ENCODE results near the gene ZNF700. TPM values are rescaled to one million over a fixed set of nuclear protein-coding genes. Genes with fewer than 3 reads are reported as not detected.
A peak's percentile ranks its signal among the peaks of the same experiment; 100 is the strongest.

The ZNF700 gene
- total and polyA plus RNA-seq, 9 of the 15 experiments (the other 6 are each of a cell fraction or from before 2014, with no cell fraction given), result 10.3 to 24.7 (median 14.1) TPM

DNA sequence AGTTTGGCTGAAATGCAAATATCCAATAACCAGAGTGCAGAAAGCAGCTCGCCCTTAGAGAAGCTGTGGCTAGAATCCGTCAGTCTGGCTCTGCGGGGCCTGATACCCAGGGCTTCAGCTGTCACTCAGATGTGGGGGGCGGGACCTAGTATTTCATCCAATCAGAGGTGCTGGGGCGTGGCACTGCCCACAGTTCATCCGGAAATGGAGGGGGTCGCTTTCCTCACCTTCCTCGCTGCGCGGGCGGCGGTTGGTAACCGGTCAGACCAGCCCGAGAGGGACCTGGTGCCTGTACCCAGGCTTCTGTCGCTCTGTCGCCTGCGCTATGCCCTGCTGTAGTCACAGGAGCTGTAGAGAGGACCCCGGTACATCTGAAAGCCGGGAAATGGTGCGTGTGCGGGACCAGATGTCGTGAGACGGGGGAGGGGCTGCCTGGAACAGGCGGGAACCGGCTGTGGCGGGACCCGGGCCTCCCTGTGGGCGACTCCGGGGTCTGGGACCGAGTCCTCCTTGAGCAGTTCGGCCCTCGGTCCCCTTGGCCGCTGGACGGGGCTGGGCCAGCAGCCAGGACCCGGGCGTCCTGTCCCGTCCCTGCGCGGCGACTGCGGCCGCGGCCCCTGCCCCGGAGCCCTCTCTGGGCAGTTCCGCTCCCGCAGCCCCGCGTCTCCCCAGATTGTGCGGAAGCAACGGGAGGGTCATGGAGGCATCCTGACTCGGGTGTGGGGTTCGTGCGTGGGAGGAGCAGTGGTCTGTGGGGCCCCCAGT is at the start of gene ZNF700 (continued):
- TF ChIP-seq, protein P1, sequence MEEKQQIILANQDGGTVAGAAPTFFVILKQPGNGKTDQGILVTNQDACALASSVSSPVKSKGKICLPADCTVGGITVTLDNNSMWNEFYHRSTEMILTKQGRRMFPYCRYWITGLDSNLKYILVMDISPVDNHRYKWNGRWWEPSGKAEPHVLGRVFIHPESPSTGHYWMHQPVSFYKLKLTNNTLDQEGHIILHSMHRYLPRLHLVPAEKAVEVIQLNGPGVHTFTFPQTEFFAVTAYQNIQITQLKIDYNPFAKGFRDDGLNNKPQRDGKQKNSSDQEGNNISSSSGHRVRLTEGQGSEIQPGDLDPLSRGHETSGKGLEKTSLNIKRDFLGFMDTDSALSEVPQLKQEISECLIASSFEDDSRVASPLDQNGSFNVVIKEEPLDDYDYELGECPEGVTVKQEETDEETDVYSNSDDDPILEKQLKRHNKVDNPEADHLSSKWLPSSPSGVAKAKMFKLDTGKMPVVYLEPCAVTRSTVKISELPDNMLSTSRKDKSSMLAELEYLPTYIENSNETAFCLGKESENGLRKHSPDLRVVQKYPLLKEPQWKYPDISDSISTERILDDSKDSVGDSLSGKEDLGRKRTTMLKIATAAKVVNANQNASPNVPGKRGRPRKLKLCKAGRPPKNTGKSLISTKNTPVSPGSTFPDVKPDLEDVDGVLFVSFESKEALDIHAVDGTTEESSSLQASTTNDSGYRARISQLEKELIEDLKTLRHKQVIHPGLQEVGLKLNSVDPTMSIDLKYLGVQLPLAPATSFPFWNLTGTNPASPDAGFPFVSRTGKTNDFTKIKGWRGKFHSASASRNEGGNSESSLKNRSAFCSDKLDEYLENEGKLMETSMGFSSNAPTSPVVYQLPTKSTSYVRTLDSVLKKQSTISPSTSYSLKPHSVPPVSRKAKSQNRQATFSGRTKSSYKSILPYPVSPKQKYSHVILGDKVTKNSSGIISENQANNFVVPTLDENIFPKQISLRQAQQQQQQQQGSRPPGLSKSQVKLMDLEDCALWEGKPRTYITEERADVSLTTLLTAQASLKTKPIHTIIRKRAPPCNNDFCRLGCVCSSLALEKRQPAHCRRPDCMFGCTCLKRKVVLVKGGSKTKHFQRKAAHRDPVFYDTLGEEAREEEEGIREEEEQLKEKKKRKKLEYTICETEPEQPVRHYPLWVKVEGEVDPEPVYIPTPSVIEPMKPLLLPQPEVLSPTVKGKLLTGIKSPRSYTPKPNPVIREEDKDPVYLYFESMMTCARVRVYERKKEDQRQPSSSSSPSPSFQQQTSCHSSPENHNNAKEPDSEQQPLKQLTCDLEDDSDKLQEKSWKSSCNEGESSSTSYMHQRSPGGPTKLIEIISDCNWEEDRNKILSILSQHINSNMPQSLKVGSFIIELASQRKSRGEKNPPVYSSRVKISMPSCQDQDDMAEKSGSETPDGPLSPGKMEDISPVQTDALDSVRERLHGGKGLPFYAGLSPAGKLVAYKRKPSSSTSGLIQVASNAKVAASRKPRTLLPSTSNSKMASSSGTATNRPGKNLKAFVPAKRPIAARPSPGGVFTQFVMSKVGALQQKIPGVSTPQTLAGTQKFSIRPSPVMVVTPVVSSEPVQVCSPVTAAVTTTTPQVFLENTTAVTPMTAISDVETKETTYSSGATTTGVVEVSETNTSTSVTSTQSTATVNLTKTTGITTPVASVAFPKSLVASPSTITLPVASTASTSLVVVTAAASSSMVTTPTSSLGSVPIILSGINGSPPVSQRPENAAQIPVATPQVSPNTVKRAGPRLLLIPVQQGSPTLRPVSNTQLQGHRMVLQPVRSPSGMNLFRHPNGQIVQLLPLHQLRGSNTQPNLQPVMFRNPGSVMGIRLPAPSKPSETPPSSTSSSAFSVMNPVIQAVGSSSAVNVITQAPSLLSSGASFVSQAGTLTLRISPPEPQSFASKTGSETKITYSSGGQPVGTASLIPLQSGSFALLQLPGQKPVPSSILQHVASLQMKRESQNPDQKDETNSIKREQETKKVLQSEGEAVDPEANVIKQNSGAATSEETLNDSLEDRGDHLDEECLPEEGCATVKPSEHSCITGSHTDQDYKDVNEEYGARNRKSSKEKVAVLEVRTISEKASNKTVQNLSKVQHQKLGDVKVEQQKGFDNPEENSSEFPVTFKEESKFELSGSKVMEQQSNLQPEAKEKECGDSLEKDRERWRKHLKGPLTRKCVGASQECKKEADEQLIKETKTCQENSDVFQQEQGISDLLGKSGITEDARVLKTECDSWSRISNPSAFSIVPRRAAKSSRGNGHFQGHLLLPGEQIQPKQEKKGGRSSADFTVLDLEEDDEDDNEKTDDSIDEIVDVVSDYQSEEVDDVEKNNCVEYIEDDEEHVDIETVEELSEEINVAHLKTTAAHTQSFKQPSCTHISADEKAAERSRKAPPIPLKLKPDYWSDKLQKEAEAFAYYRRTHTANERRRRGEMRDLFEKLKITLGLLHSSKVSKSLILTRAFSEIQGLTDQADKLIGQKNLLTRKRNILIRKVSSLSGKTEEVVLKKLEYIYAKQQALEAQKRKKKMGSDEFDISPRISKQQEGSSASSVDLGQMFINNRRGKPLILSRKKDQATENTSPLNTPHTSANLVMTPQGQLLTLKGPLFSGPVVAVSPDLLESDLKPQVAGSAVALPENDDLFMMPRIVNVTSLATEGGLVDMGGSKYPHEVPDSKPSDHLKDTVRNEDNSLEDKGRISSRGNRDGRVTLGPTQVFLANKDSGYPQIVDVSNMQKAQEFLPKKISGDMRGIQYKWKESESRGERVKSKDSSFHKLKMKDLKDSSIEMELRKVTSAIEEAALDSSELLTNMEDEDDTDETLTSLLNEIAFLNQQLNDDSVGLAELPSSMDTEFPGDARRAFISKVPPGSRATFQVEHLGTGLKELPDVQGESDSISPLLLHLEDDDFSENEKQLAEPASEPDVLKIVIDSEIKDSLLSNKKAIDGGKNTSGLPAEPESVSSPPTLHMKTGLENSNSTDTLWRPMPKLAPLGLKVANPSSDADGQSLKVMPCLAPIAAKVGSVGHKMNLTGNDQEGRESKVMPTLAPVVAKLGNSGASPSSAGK (IDR thresholded peaks at IDR 0.05), result peak; percentile 12; the same call in 1 of the 2 replicates
- peak; percentile 71 for TF ChIP-seq EGR1 (conservative IDR thresholded peaks at IDR 0.05)
- TF ChIP-seq, protein P2, sequence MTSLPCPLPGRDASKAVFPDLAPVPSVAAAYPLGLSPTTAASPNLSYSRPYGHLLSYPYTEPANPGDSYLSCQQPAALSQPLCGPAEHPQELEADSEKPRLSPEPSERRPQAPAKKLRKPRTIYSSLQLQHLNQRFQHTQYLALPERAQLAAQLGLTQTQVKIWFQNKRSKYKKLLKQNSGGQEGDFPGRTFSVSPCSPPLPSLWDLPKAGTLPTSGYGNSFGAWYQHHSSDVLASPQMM (CRISPR knock-in tag; IDR thresholded peaks at IDR 0.05), result no peak
- peak; percentile 77 for TF ChIP-seq TBP (optimal IDR thresholded peaks at IDR 0.05; ENCODE audit: low read depth, low read length)
- no peak for TF ChIP-seq NEUROD1 (IDR thresholded peaks at IDR 0.05; ENCODE audit: borderline replicate concordance, low read depth, low read length, partially characterized antibody)
- 0 out of 2 replicates have a peak, but pooled peaks have one; percentile 69 for TF ChIP-seq MTA3 (IDR thresholded peaks at IDR 0.05; ENCODE audit: borderline replicate concordance)
- TF ChIP-seq NFYB (IDR thresholded peaks at IDR 0.05; ENCODE audit: extremely low read depth, insufficient read length), result peak; percentile 95
- TF ChIP-seq, protein P3, sequence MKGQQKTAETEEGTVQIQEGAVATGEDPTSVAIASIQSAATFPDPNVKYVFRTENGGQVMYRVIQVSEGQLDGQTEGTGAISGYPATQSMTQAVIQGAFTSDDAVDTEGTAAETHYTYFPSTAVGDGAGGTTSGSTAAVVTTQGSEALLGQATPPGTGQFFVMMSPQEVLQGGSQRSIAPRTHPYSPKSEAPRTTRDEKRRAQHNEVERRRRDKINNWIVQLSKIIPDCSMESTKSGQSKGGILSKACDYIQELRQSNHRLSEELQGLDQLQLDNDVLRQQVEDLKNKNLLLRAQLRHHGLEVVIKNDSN (CRISPR knock-in tag; IDR thresholded peaks at IDR 0.05), result peak; percentile 4; the same call in 1 of the 2 replicates
- TF ChIP-seq PHTF2 (CRISPR knock-in tag; IDR thresholded peaks at IDR 0.05), result no peak
- TF ChIP-seq PCBP2 (IDR thresholded peaks at IDR 0.05; ENCODE audit: low read depth, low read length, poor library complexity, severe bottlenecking), result no peak
- TF ChIP-seq YY1 (IDR thresholded peaks at IDR 0.05; ENCODE audit: borderline replicate concordance in 1 of 3, control insufficient read depth in 1 of 3, extremely low read depth in 1 of 3, insufficient read depth in 3 of 3, insufficient read length in 1 of 3, insufficient replicate concordance in 2 of 3, low read depth in 1 of 3, low read length in 2 of 3), result peak in 2 of 3 experiments; percentile 55 to 84
